SK-N-SH (cell line): Measurements from ENCODE around the gene CGN. TPM values are rescaled to one million over a fixed set of nuclear protein-coding genes. Genes with fewer than 3 reads are reported as not detected.
A peak's percentile ranks its signal among the peaks of the same experiment; 100 is the strongest.

ENCODE experiments used
- CTCF ChIA-PET: fragments of 300-600, 350-600 bp; formaldehyde crosslinking; extraction: SDS; loops from one replicate; lab custom pipeline; 2021; lab: Yijun Ruan, JAX
- POLR2A ChIA-PET: fragments of 350-600 bp; sonication (Branson Sonifier 250); formaldehyde crosslinking; extraction: SDS; loops from one replicate; lab custom pipeline; 2020; ENCODE audit warnings: antibody characterized with exemption, inconsistent platforms; lab: Yijun Ruan, JAX
- DNase-seq: peaks from one replicate; pipeline ENCODE4 v3.0.0; 2012
- H2AFZ ChIP-seq: fragments of 200-600 bp; sonication (generic); 2 replicates; pipeline ENCODE4 v1.8.1; 2016; ENCODE audit warnings: antibody characterized with exemption, mild to moderate bottlenecking, low read depth
- H3F3A ChIP-seq: fragments of 200-600 bp; sonication (generic); replicated peaks from 2 replicates; pipeline ENCODE3; 2016; ENCODE audit warnings: antibody characterized with exemption, mild to moderate bottlenecking; ENCODE audit not compliant: insufficient read depth
- H3K27ac ChIP-seq, 2 experiments: fragments of 200-500 bp in 1 of 2; fragments of 200-600 bp in 1 of 2; sonication (Bioruptor generic) in 1 of 2; sonication (generic), shearing (Covaris generic) in 1 of 2; 2 replicates each; pipeline versions ENCODE4 v1.5.1 to v1.6.1; 2014 to 2016; ENCODE audit warnings: low read depth in 2 of 2, inconsistent platforms in 1 of 2, low read length in 1 of 2, mild to moderate bottlenecking in 1 of 2, mixed read lengths in 1 of 2
- H3K27me3 ChIP-seq: fragments of 200-600 bp; sonication (generic), shearing (Covaris generic); 2 replicates; pipeline ENCODE4 v1.6.1; 2016; ENCODE audit warnings: mixed run types; ENCODE audit not compliant: insufficient read depth
- H3K36me3 ChIP-seq, 2 experiments: fragments of 200-500 bp in 1 of 2; fragments of 200-600 bp in 1 of 2; sonication (Bioruptor generic) in 1 of 2; sonication (generic) in 1 of 2; replicated peaks in 1 of 2; 2 replicates each; pipeline versions ENCODE3 to v1.5.1; 2014 to 2016; ENCODE audit warnings: low read length in 1 of 2, mild to moderate bottlenecking in 1 of 2; ENCODE audit not compliant: insufficient read depth in 2 of 2, control insufficient read depth in 1 of 2
- H3K4me1 ChIP-seq, 2 experiments: fragments of 200-500 bp in 1 of 2; fragments of 200-600 bp in 1 of 2; sonication (Bioruptor generic) in 1 of 2; sonication (generic), shearing (Covaris generic) in 1 of 2; 2 replicates each; pipeline versions ENCODE4 v1.5.1 to v1.6.1; 2014 to 2016; ENCODE audit warnings: low read depth in 1 of 2, low read length in 1 of 2, mixed run types in 1 of 2; ENCODE audit not compliant: insufficient read depth in 2 of 2, control insufficient read depth in 1 of 2
- H3K4me2 ChIP-seq: fragments of 200-600 bp; sonication (generic), shearing (Covaris generic); 2 replicates; pipeline ENCODE4 v1.6.1; 2017; ENCODE audit warnings: mixed run types
- H3K4me3 ChIP-seq, 2 experiments: fragments of 200-500 bp in 1 of 2; fragments of 200-600 bp in 1 of 2; sonication (Bioruptor generic) in 1 of 2; sonication (generic), shearing (Covaris generic) in 1 of 2; 2 replicates each; pipeline versions ENCODE4 v1.5.1 to v1.8.1; 2014 to 2016; ENCODE audit warnings: low read depth in 2 of 2, inconsistent platforms in 1 of 2, low read length in 1 of 2, mild to moderate bottlenecking in 1 of 2, mixed read lengths in 1 of 2, moderate library complexity in 1 of 2
- H3K79me2 ChIP-seq: fragments of 200-600 bp; sonication (generic); 2 replicates; pipeline ENCODE4 v1.8.1; 2017; ENCODE audit warnings: mild to moderate bottlenecking; ENCODE audit not compliant: insufficient read depth
- H3K9ac ChIP-seq: fragments of 200-600 bp; sonication (generic); 2 replicates; pipeline ENCODE4 v1.6.1; 2017; ENCODE audit warnings: mixed run types
- H3K9me2 ChIP-seq: fragments of 200-600 bp; sonication (generic); 2 replicates; pipeline ENCODE4 v1.6.1; 2017; ENCODE audit warnings: mixed run types
- H3K9me3 ChIP-seq: fragments of 200-600 bp; sonication (generic); 2 replicates; pipeline ENCODE4 v1.6.1; 2017; ENCODE audit warnings: mixed run types, mild to moderate bottlenecking, moderate library complexity
- H4K20me1 ChIP-seq: fragments of 200-600 bp; sonication (generic); 2 replicates; pipeline ENCODE4 v1.6.1; 2017; ENCODE audit warnings: mild to moderate bottlenecking, mixed run types; ENCODE audit not compliant: insufficient read depth
- ELF1 ChIP-seq: IDR thresholded peaks from 2 replicates; pipeline ENCODE4 v1.4.0; 2012
- FOSL2 ChIP-seq: IDR thresholded peaks from 2 replicates; pipeline ENCODE4 v1.4.0; 2012; ENCODE audit warnings: low read depth, mild to moderate bottlenecking, moderate library complexity, borderline replicate concordance
- GATA2 ChIP-seq: sonication (generic); formaldehyde crosslinking; IDR thresholded peaks from 2 replicates; pipeline ENCODE4 v1.5.0; 2020; ENCODE audit warnings: mild to moderate bottlenecking, missing genetic modification reagents
- MAX ChIP-seq: IDR thresholded peaks from 2 replicates; pipeline ENCODE4 v1.4.0; 2012; ENCODE audit warnings: low read depth
- MXI1 ChIP-seq: IDR thresholded peaks from 2 replicates; pipeline ENCODE4 v1.6.1; 2012; ENCODE audit warnings: mild to moderate bottlenecking, low read depth, low read length, improper control_type of control experiment
- NFIC ChIP-seq: IDR thresholded peaks from 2 replicates; pipeline ENCODE4 v1.4.0; 2012; ENCODE audit warnings: borderline replicate concordance
- NRF1 ChIP-seq: IDR thresholded peaks from 2 replicates; pipeline ENCODE4 v1.6.1; 2012; ENCODE audit warnings: low read depth, mild to moderate bottlenecking, low read length
- PBX3 ChIP-seq: IDR thresholded peaks from 2 replicates; pipeline ENCODE4; 2012
- REST ChIP-seq: IDR thresholded peaks from 2 replicates; pipeline ENCODE4 v1.6.1; 2012; ENCODE audit warnings: mild to moderate bottlenecking, low read depth, low read length, moderate library complexity
- SIN3A ChIP-seq: IDR thresholded peaks from 2 replicates; pipeline ENCODE4 v1.6.1; 2012; ENCODE audit warnings: low read depth, mild to moderate bottlenecking, low read length, moderate library complexity, borderline replicate concordance
- SMC3 ChIP-seq: IDR thresholded peaks from 2 replicates; pipeline ENCODE4 v1.6.1; 2012; ENCODE audit warnings: low read depth, low read length, improper control_type of control experiment
- TAF1 ChIP-seq: IDR thresholded peaks from 2 replicates; pipeline ENCODE4 v1.6.1; 2012; ENCODE audit warnings: low read depth, mild to moderate bottlenecking, low read length, moderate library complexity, borderline replicate concordance
- TCF12 ChIP-seq: IDR thresholded peaks from 2 replicates; pipeline ENCODE4 v1.4.0; 2012
- YY1 ChIP-seq: IDR thresholded peaks from 2 replicates; pipeline ENCODE4 v1.4.0; 2012; ENCODE audit warnings: low read depth, mild to moderate bottlenecking
- WGBS: methylation state at CpG from one replicate; pipeline ENCODE4 v1.1.6; 2017; ENCODE audit warnings: low lambda C conversion rate; 5-methylcytosine and 5-hydroxymethylcytosine counted together
- polyA plus RNA-seq, 3 experiments: library from polyadenylated mRNA; depleted of rRNA; stranded (reverse); fragments of >200 nt; gene quantifications; 2 replicates each; pipeline ENCODE4 v1.2.3, GENCODE V29; 2012
- TF ChIP-seq, protein P1 (sequence below): IDR thresholded peaks from 2 replicates; pipeline ENCODE4 v1.4.0; 2012; ENCODE audit warnings: low read depth, borderline replicate concordance

Gene CGN
- polyA plus RNA-seq, 1 of the 3 experiments (the other 2 are of a cell fraction), result 0.36 TPM

- TF ChIP-seq SIN3A (no peak), ELF1 (no peak), NRF1 (no peak), GATA2 (CRISPR knock-in tag) (no peak), REST (peak; percentile 26; the same call in 1 of the 2 replicates), MXI1 (no peak), TAF1 (no peak; the same call in 1 of the 2 replicates)
- TF ChIP-seq, protein P1, sequence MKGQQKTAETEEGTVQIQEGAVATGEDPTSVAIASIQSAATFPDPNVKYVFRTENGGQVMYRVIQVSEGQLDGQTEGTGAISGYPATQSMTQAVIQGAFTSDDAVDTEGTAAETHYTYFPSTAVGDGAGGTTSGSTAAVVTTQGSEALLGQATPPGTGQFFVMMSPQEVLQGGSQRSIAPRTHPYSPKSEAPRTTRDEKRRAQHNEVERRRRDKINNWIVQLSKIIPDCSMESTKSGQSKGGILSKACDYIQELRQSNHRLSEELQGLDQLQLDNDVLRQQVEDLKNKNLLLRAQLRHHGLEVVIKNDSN, result no peak
Observed at GRCh38 chr1:151537112-151537511, 25.9 kb downstream of the CGN start (continued).

GRCh38 chr1:151539321-151540020, 28.3 kb downstream of the CGN start:
- no peaks in the 10 kb centered on the region for H3K27me3 ChIP-seq
- H3F3A ChIP-seq, result peaks cover 26% of the 10 kb centered on the region
- peak overlapping the region; percentile 81 to 85; a peak in 3 of 4 replicates for H3K4me3 ChIP-seq
- peak overlapping the region; percentile 63 for H2AFZ ChIP-seq
- H3K4me1 ChIP-seq, result peaks cover 22 to 43% of the 10 kb centered on the region in 2 experiments; a peak in 3 of 4 replicates
- DNase-seq, result no peak
- H3K4me2 ChIP-seq, result peak overlapping the region; percentile 87
- WGBS, result 62% methylated on average over 7 of the region's 7 CpGs
- no peaks in the 10 kb centered on the region for H3K9me3 ChIP-seq
- H3K36me3 ChIP-seq, result no peaks in the 10 kb centered on the region
- H3K9ac ChIP-seq, result no peak overlapping the region; the same call in 1 of the 2 replicates
- peak overlapping the region; percentile 43 to 69; a peak in 3 of 4 replicates for H3K27ac ChIP-seq
- 0 out of 2 replicates have a peak, but pooled peaks have one; percentile 29 for TF ChIP-seq MAX
- TF ChIP-seq SMC3, result no peak
- peak; percentile 76 for TF ChIP-seq NFIC
- TF ChIP-seq TCF12, result peak; percentile 70; the same call in 1 of the 2 replicates
- TF ChIP-seq FOSL2, result no peak
- TF ChIP-seq YY1, result no peak
- peak; percentile 33; the same call in 1 of the 2 replicates for TF ChIP-seq PBX3
- TF ChIP-seq MXI1, result no peak
- peaks cover 40% of the 10 kb centered on the region for H3K79me2 ChIP-seq
- H3K9me2 ChIP-seq, result no peaks in the 10 kb centered on the region
- ChIA-PET CTCF (interaction anchor here (0.7 to 2.0 kb wide), 7 partner anchors 9 to 195 kb away, joined by 3 to 7 read pairs (median 4); partner anchors contain the start of gene CELF3), POLR2A (interaction anchor here (0.5 to 1.9 kb wide), 9 partner anchors 10 to 271 kb away, joined by 3 to 10 read pairs (median 4); partner anchors contain the start of gene CGN)
- H4K20me1 ChIP-seq, result 0 out of 2 replicates have a peak, but pooled peaks cover 6% of the 10 kb centered on the region
